Kidney (tissue), 14 donors: ENCODE data around the gene ANGPTL2. TPM values are rescaled to one million over a fixed set of nuclear protein-coding genes. Genes with fewer than 3 reads are reported as not detected.

Experiments used
- DNase-seq, 5 donors: peaks; one replicate each; pipeline ENCODE4 v3.0.0-alpha.2; 2013 to 2020
- FAIRE-seq: peaks from 2 replicates; lab custom pipeline; 2012; peaks lifted over from hg19 to GRCh38; lab: Jason Lieb, UNC
- H3K27ac ChIP-seq, 2 donors: one replicate each; pipeline ENCODE4 v1.7.0; 2013; ENCODE audit warnings: low read depth in 2 of 2, low read length in 2 of 2, inconsistent platforms in 1 of 2
- H3K27me3 ChIP-seq: one replicate; pipeline ENCODE4 v1.7.1; 2013; ENCODE audit warnings: low read length, inconsistent platforms; ENCODE audit not compliant: control insufficient read depth, insufficient read depth
- H3K36me3 ChIP-seq, 3 donors: one replicate each; pipeline versions ENCODE4 v1.7.0 to v1.7.1; 2013; ENCODE audit warnings: low read length in 3 of 3, control low read depth in 1 of 3, inconsistent platforms in 1 of 3; ENCODE audit not compliant: insufficient read depth in 3 of 3, control insufficient read depth in 2 of 3
- H3K4me1 ChIP-seq, 3 donors: one replicate each; pipeline versions ENCODE4 v1.7.0 to v1.7.1; 2013; ENCODE audit warnings: low read length in 3 of 3, inconsistent platforms in 1 of 3, low read depth in 1 of 3; ENCODE audit not compliant: control insufficient read depth in 2 of 3, insufficient read depth in 2 of 3
- H3K4me3 ChIP-seq, 3 donors: one replicate each; pipeline versions ENCODE4 v1.7.0 to v1.8.1; 2013; ENCODE audit warnings: low read length in 3 of 3, control low read depth in 1 of 3, inconsistent platforms in 1 of 3
- H3K9ac ChIP-seq, 3 donors: one replicate each; pipeline versions ENCODE4 v1.7.0 to v1.7.1; 2013; ENCODE audit warnings: low read length in 3 of 3, control low read depth in 1 of 3, inconsistent platforms in 1 of 3
- H3K9me3 ChIP-seq, 3 donors: one replicate each; pipeline versions ENCODE4 v1.7.0 to v1.7.1; 2013; ENCODE audit warnings: low read length in 3 of 3, control low read depth in 1 of 3, inconsistent platforms in 1 of 3; ENCODE audit not compliant: control insufficient read depth in 2 of 3, insufficient read depth in 1 of 3
- CTCF ChIP-seq: IDR thresholded peaks from 3 replicates; pipeline ENCODE4 v1.5.1; 2012; ENCODE audit warnings: mild to moderate bottlenecking, moderate library complexity, borderline replicate concordance; ENCODE audit not compliant: insufficient read depth; ENCODE audit errors: extremely low read depth
- intact Hi-C: fragments of 100-400 bp; cut with DNase I; formaldehyde crosslinking; loops from one replicate; pipeline ENCODE4 v1.11.1; 2022
- polyA plus RNA-seq: library from polyadenylated mRNA; stranded (reverse); fragments of 350-450 nt; fragmentation: Illumina TruSeq; extraction: RNeasy Lipid Tissue Mini Kit (QIAGEN cat#74804); gene quantifications from one replicate; pipeline ENCODE4 v1.2.3, GENCODE V29; 2014; ENCODE audit warnings: low read depth, low replicate concordance; ENCODE audit not compliant: insufficient read depth
- total RNA-seq: library from RNA; stranded (reverse); fragmentation: NEBNext Ultra II Directional; extraction: Animal tissue kit (Norgen Biotek cat#: 25700); gene quantifications from one replicate; pipeline ENCODE4 v1.2.1, GENCODE V29; 2021
- donor health status: control.
- donor health status: control.
- donor health status: control.
- donor health status: control.
- donor health status: control.
- donor health status: DM: yes; HTN: yes; CAD: no.
- donor health status: Normal renal cell carcinoma (clear cell type).

The ANGPTL2 gene
- total and polyA plus RNA-seq, 2 donors from 2014 or later = 4.3 to 12.4 TPM

- Histone ChIP-seq H3K9ac (no peak overlapping the region), H3K27me3 (no peaks in the 10 kb centered on the region), H3K4me1 (peaks cover 0 to 5% (median 0%) of the 10 kb centered on the region in 3 donors), H3K4me3 (no peak overlapping the region), H3K36me3 (no peaks in the 10 kb centered on the region), H3K9me3 (no peaks in the 10 kb centered on the region), H3K27ac (no peak overlapping the region)
- FAIRE-seq = no peak
- DNase-seq = no peak
- no peak for TF ChIP-seq CTCF
- intact Hi-C loops = no loop called here
These were observed 19.6 kb downstream of the ANGPTL2 start for GRCh38 chr9:127102788-127103187.

GRCh38 chr9:127102176-127102575, 20.3 kb downstream of the ANGPTL2 start:
- Histone ChIP-seq H3K27ac (no peak overlapping the region), H3K4me3 (no peak overlapping the region), H3K27me3 (no peaks in the 10 kb centered on the region), H3K9ac (no peak overlapping the region), H3K36me3 (no peaks in the 10 kb centered on the region), H3K4me1 (peaks cover 0 to 5% (median 0%) of the 10 kb centered on the region in 3 donors), H3K9me3 (no peaks in the 10 kb centered on the region)
- FAIRE-seq = no peak
- no peak for DNase-seq
- no peak for TF ChIP-seq CTCF
- intact Hi-C loops = no loop called here

DNA sequence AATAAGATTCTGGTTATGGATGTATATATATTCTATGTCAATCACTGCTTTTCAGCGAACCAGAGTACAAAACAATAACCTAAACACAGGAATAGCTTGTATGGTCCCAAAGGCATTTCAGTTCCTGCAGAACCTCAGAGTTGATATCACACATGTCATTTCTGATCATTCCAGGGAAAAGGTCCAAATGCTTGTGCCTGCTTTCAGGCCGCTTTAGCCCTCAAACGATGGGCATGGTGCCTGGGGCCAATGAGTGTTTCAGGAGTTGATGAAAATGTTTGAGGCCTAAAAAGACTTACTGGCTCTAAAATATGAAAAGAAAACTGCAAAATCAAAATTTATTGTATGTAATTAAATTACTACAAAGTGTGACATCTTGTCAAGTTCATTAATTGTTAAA, 22.8 kb downstream of the ANGPTL2 start:
- no peak overlapping the region for H3K9ac ChIP-seq
- FAIRE-seq (no peak), DNase-seq (no peak)
- no peak overlapping the region for H3K27ac ChIP-seq
- H3K4me3 ChIP-seq = no peak overlapping the region
- H3K27me3 ChIP-seq = no peaks in the 10 kb centered on the region
- no peaks in the 10 kb centered on the region for H3K36me3 ChIP-seq
- no peak for TF ChIP-seq CTCF
- no peaks in the 10 kb centered on the region for H3K9me3 ChIP-seq
- H3K4me1 ChIP-seq = peaks cover 0 to 5% (median 0%) of the 10 kb centered on the region in 3 donors
- intact Hi-C loops = no loop called here
